Erythroblast (primary cell): ENCODE measurements around the gene CASD1.

Source experiments
- GATA1 ChIP-seq: IDR thresholded peaks from 2 replicates; pipeline ENCODE4 v1.6.1; 2011; ENCODE audit warnings: low read depth, mild to moderate bottlenecking, control low read depth, low read length, moderate library complexity
- POLR2A ChIP-seq: IDR thresholded peaks from 2 replicates; pipeline ENCODE4 v1.6.1; 2011; ENCODE audit warnings: mild to moderate bottlenecking, low read length

DNA sequence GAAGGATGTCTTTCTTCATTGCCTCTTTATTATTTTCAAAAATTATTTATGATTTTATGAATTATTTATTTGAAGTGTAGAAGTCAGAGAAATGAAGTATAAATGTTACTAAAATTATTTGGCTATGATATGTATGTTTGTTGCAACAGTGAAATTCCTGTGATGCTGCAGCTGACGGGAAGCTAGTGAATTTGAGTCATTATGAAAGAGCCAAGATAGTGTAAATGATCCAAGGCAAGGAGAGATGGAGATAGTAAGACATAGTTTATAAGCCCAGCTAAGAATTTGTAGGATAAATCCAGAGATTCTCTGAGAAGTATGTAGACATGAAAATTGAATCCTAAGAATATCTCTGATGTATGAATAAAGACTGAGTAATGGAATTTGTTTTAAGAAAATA, 30.8 kb downstream of the CASD1 start:
- TF ChIP-seq POLR2A, result no peak
- TF ChIP-seq GATA1, result no peak
